Tracheal epithelial cell (primary cell): Measurements from ENCODE around the gene KRT222. TPM values are rescaled to one million over a fixed set of nuclear protein-coding genes. Genes with fewer than 3 reads are reported as not detected.

ENCODE experiments used
- total RNA-seq: library from RNA; depleted of rRNA; stranded (reverse); fragments of >200 nt; gene quantifications from 2 replicates; pipeline ENCODE4 v1.2.1, GENCODE V29; 2014

KRT222 gene
- total RNA-seq: not detected in 2 replicates

GRCh38 chr17:40664582-40665333, at the start of gene KRT222:
Gene KRT222 (minus strand): TSS chr17:40665177. CDS start chr17:40665099, 78 bp downstream.

GRCh38 chr17:40703652-40704051, 38.7 kb upstream of the KRT222 start, which contains the start of gene KRT24:
Gene KRT24 (minus strand): TSS chr17:40703752. CDS start chr17:40703693, 59 bp downstream.

GRCh38 chr17:40647624-40648383, 17.2 kb downstream of the KRT222 start, which contains the start of gene SMARCE1:
Gene SMARCE1 (minus strand): TSS chr17:40647818. CDS start chr17:40645802, 2,016 bp downstream.

Other genes with a start within 250 kb of the KRT222 start
- gene TOP2A, start 247.3 kb downstream of the KRT222 start, total RNA-seq: 1.9 and 8.2 TPM in 2 replicates
- gene IGFBP4, start 221.7 kb downstream of the KRT222 start, total RNA-seq: 18.6 and 29.2 TPM in 2 replicates
- gene TNS4, start 163.6 kb downstream of the KRT222 start, total RNA-seq: 34.2 and 56.5 TPM in 2 replicates
- not detected in 2 replicates for gene CCR7, start 99.7 kb downstream of the KRT222 start, total RNA-seq
- 55.7 and 57.5 TPM in 2 replicates for gene SMARCE1, start 17.4 kb downstream of the KRT222 start, total RNA-seq
- gene KRT24, start 38.6 kb upstream of the KRT222 start, total RNA-seq: 0.21 TPM in 1 of 2 replicates, not detected in the other
- not detected in 2 replicates for gene KRT25, start 90.2 kb upstream of the KRT222 start, total RNA-seq
- not detected in 2 replicates for gene KRT26, start 107.0 kb upstream of the KRT222 start, total RNA-seq
- gene KRT27, start 117.4 kb upstream of the KRT222 start, total RNA-seq: not detected in 2 replicates
- gene KRT28, start 134.8 kb upstream of the KRT222 start, total RNA-seq: not detected in 2 replicates
- gene KRT10, start 157.4 kb upstream of the KRT222 start, total RNA-seq: 2.3 and 2.9 TPM in 2 replicates
- not detected in 2 replicates for gene KRT12, start 202.0 kb upstream of the KRT222 start, total RNA-seq
- gene KRT20, start 220.1 kb upstream of the KRT222 start, total RNA-seq: not detected in 2 replicates